ENCODE results near the gene TRIM7. TPM values are rescaled to one million over a fixed set of nuclear protein-coding genes. Genes with fewer than 3 reads are reported as not detected.

The TRIM7 gene
- 0.23 TPM for total RNA-seq

DNA sequence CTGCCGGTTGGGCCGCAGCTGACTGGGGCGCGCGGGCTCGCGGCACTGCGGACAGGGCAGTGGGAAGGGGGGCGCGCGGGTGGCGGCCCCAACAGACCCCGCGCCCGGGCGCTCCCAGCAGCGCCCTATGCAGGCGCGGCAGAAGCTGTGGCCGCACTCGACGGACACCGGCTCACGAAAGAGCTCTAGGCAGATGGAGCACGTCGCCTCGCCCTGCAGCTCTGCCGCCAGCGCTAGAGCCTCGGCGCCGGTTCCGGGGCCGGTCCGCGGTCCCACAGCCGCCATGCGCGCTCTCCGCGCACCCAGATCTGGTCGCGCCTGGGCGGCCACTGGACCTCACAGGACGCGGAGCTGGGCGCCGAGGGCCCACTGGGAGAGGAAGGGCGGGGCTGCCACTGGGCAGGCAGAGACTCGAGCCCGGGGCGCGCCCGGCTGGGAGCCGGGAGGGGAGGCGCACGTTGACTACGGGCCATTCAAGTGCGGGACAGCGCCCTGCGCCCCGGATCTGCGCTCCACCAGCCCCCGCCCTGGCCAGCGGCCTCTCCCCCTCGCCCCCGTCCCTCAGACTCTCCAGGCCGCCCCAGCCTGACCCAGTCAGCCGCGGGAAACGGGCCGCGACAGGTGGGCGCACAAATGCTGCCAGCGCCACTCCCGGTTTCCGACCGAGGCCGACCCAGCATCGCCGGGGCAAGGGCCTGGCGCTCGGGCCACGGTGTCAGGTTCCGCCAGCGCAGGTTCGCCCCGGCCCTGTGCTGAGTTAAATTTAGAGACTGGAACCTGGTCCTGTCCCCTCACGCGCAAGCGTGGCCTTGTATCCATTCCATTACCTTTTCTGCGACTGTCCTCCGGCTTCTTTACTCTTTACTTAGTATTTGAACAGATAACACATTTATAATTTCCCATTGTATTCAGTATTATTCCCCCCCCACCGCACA lies at the start of gene TRIM7:
TSS of gene TRIM7 (minus strand) at position 371 of the 935 bp plus-strand sequence. CDS start at position 285, 86 bp downstream.
- ATAC-seq (peak; percentile 31), DNase-seq (ENCODE audit: low spot score) (no peak)

DNA sequence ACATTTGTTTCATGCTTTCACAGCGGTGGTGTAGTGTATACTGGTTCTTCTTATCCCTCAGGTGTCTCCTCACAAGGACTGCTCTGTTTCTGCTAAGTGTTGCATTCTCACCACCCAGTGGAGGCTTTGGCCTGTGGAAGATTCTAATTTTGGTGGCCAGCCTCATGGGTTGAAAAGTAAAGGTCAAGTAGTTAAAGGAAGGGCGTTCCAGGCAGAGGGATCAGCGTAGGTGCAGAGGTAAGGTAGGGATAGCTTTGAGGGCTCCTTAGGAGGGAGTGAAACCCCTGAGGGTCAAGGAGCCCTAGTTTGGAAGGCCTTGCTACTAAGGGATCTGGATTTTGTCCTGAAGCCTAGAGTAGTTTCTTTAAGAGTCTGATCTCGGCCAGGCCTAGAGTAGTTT lies 43.3 kb upstream of the TRIM7 start:
- DNase-seq (ENCODE audit: low spot score) (no peak), ATAC-seq (no peak)

DNA sequence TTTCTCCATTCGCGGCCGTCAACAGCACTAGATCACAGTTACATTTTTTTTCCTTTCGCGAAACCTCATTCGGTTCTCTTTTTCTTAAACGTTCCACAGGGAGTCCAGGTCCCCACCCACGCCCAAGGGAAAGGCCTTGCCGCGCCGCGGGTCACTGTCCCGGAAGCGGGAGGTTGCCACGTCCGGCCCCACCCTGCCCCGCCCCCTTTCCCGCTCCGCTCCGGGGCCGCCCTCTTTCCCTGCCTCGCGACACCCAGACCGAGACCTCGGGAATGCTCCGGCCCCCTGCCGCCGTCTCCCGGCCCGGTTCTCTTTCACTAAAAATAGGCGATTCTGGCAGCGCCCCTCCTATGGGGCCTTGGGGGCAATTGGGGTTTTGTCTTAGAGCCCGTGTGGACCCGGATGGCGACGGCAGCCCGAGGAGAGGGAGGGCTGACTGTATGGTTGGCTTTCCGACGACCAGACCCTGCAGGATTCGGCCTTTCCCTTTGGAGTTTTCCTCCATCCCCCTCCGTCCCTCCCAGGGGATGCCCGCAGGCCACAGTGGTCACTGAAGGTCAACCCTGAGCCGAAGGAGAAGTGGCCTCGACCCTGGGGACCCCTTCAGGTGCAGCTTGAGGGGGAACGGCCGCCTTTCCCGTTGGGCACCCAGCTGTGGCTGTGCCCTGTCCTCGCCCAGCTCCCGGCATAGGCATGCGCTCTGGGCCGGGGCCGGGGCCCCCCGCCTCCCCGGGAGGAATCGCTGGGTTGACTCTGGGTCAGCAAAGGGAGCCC lies 41.5 kb upstream of the TRIM7 start:
- ATAC-seq = peak; percentile 80
- DNase-seq (ENCODE audit: low spot score) = peak; percentile 91

DNA sequence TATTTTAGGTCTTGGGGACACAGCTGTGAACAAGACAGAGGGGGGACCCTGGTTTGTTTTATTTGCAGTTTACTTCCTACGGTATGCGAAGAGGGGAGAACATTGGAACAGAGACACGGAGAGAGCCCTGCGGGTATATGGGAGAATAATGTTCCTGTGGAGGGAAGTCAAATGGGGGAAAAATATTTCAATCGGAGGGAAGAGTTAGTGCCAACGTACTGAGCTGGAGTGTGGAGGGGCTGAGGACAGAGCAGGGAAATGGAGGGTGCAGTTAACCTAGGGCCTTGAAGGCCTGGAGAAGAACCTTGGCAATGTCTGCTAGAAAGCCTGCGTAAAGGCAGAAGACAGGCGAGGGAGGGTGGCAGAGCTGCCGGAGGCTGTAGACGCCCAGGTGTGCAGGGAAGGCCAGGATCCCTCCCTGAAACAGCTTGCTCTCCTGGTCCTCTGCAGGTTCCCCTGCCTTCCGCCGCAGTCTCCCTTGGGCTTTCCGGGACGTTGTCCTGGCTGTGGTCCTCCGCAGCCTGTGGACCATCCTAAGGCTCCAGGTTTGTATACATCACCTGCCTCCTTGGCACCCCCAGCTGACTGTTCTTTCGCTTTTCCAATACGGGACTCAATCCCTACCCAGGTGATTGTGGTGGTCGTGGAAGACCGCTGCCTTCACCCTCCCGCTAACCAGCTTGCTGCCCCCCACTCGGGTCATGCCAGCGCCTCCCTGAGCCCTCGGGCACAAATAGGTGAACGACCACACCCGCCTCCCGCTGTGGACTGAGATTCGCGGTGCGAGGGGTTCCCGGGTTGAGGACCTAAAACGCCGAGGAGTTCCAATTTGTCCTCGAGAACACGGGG lies 40.7 kb upstream of the TRIM7 start:
- DNase-seq (ENCODE audit: low spot score) (peak; percentile 52), ATAC-seq (peak; percentile 3)

DNA sequence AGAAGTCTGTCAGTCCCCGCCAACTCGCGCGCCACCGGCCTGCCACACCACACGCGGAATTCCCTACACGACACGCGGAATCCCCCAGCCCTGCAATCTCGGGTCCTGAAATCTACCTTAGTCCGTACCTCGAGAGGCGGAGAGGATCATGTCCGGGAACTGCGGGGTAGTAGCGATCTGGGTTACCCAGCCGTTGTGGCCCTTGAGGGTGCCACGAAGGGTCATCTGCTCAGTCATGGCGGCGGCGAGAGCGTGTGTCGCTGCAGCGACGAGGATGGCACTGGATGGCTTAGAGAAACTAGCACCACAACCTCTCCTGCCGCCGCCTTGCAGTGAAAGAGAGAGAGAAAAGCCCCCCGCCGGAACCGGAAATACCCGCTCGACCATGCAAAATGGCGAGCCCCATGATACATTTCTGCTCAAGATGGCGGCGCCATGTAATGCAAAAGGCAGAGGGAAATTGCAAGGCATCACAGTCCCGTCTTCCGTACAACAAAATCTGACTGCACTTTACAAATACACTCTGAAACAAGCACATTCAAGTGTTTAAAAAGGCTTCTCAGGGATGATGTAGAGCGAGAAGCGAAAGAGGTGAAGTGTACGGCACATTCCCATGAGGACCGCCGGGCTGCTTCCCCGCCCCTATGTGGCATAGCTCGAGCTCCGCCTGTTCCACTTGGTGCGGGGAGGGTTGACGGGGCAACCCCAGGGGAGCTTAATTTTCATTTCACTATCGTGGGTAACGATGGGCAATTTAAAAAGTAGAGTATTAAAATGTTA lies 38.8 kb upstream of the TRIM7 start, which contains the start of gene RACK1:
TSS of gene RACK1 (minus strand) at position 343 of the 780 bp plus-strand sequence. CDS start at position 237, 106 bp downstream.
- DNase-seq (ENCODE audit: low spot score) = peak; percentile 90
- ATAC-seq = peak; percentile 72

DNA sequence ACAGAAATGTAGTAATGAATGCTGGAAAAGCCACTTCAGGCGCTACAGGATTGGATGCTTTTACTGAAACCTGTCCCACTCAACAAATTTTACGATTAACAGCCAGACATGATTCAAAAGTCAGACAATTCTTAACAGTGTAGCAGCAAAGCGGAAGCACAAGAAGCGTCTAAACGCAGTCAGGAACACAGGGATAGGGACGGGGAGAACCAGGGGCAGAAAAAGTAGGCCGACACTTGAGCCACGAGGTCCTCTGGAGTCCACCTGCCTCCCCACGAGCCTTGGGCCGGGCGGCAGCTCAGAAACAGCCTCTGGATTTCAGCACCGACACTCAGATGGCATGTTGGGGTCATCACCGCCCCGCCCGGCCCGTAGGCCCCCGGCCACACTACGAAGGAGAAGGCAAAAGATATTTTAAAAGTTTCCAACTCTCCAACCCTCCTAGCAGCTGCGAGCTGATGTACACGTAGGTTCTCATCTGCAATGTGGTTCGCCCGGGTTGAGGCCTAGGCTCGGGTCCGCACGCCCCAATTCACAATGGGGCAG lies 38.1 kb upstream of the TRIM7 start:
- ATAC-seq (peak; percentile 0), DNase-seq (ENCODE audit: low spot score) (no peak)

DNA sequence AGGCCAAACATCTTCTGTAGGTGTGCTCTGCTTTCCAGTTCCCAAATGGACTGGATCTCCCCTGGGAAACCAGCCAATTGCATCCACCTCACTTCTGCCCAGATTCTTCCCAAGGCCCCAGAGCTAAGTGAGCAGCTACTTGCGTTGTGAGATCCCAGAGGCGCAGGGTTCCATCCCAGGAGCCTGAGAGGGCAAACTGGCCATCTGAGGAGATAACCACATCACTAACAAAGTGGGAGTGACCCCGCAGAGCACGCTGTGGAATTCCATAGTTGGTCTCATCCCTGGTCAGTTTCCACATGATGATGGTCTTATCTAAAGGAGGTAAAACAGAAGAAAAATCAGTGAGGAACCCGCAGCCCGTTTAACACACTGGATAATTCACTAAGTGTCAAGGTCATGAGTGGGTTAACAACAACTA lies 37.0 kb upstream of the TRIM7 start:
- no peak for DNase-seq (ENCODE audit: low spot score)
- ATAC-seq = no peak

DNA sequence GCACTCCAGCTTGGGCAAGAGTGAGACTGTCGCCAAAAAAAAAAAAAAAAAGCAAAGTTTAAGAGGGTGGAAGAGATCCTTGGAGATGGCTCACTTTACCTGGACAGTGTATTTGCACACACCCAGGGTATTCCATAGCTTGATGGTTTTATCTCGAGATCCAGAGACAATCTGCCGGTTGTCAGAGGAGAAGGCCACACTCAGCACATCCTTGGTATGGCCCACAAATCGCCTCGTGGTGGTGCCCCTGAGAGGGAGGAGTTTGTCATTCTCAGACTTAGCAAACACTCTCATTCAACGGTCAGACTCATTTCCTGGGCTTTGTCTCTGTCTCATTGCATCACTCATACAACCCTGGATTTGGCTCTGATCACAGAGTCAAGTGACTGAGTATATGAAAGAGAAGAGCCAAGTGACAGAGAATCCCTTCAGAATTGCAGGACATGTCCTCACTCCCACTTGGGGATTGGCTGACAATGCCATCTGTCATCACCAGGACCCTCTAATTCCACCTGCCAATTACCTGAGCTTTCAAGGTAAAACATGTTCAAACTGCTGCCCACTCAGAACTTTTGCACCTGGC lies 36.5 kb upstream of the TRIM7 start:
- no peak for ATAC-seq
- DNase-seq (ENCODE audit: low spot score) = no peak

DNA sequence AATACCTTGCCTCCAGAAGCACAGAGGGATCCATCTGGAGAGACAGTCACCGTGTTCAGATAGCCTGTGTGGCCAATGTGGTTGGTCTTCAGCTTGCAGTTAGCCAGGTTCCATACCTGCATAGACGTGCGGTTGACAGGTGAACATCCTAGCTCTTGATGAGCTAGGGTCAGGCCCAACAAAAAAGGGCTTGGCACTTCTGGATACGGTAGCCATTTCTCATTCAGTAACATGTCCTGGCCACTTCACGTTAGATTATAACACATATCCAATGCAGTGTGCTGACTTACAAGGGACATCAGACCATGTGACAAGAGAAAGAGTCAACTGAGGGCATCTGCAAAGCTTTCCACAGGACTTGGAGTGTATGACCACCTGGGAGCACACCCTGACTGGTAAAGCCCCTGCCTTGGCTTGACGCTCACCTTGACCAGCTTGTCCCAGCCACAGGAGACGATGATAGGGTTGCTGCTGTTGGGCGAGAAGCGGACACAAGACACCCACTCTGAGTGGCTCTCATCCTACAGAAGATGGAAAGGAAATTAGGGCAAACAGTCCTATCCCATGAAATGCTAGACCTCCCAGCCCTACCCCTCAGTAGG lies 34.2 kb upstream of the TRIM7 start:
- DNase-seq (ENCODE audit: low spot score) (no peak), ATAC-seq (no peak)

DNA sequence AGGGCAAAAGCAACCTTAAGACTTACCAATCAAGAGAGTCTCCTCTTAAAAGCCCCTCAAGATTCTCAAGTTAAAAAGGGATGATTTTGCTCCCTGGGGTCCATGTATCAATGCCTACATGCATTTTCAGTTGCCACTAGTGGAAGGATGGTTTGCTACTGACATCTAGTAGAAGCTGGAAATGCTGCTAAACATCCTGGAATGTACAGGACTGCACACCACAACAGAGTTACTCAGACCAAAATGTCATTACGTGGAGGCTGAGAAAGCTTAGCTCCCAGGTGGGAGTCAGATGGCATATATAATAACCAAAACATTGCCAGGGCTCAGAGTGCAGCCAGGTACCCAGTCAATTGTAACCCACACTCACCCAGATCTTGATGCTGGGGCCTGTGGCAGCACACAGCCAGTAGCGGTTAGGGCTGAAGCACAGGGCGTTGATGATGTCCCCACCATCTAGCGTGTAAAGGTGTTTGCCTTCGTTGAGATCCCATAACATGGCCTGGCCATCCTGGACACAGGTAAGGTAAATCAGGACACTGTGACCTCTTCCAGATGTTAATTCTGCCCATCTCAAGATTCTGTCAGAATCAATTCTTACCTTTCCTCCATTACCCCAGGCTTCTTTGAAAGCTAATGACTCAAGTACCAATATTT lies 32.9 kb upstream of the TRIM7 start:
- DNase-seq (ENCODE audit: low spot score) (no peak), ATAC-seq (no peak)

DNA sequence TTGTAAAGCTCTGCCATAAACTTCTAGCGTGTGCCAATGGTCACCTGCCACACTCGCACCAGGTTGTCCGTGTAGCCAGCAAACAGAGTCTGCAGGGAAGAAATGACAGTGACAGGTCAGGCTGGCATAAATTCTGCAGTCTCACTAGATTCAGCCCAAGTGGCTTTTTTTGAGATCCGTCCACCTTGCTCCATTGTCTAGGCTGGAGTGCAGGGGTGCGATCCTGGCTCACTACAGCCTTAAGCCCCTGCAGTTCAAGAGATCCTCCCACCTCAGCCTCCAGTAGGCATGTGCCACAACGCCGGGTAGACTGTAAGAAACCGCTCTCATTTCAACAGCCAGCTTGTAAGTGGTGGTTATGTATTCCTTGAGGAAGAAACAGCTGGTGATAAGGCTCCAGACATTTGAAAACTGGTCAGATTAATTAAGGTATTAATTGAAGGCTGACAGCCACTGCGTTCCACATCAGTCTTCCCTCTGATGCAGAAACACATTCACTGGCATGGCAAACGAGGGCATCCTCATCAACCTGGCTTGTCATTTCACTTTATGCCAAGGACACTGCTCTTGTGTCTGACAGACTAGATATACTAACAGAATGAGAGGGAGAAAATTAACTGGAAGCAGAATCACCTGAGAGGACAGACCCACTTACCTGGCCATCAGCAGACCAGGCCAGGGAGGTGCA lies 32.1 kb upstream of the TRIM7 start:
- ATAC-seq (no peak), DNase-seq (ENCODE audit: low spot score) (no peak)

DNA sequence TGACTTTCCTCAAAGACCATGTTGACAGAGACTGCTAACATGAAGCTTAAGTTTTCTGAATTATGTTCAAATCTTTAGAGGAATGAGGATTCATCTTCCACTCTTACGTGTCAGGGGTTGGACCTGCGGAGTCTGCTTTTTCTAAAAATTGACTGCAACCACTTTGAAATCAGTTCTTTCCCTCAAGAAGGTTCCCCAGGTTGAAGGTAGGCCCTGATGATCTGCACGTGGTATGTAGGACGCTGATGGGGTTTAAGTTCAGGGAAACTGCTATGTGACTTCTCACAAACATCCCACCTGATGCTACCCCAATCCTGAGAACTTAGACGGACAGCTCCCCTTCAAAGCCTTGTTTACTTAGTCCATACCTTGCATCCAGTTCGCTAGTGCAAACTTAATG lies 31.5 kb upstream of the TRIM7 start:
- ATAC-seq (no peak), DNase-seq (ENCODE audit: low spot score) (no peak)

DNA sequence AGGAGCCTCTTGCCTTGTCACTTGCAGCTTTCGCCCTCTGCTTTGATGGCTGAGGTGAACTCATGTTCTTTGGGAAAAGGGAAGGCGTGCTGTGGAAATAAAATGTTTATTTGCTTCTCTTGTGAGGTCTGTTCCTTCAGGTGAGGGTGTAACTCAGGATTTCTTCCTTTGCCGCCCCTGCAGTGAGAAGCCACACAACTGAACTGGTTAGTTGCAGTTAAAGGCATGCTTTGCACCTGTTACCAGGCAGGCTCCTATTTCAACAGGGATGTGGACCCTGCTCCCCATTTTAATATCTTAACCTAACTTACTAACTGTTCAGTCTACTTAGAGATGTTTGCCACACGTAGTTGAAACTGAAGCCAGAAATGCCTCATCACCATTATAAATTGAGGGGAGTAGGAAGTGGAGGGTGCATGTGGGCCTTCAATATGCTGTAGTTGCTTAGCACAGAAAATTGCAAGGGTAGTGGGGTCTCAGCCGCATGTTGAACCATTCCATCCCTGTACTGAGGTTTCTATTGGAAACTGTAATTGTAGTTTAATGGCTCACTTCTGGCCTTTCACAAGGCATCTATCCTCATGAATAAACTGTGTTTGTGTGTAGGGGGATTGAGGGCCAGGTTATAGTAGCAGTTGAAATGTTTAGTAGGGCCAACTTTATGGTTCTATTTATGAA lies 30.8 kb upstream of the TRIM7 start:
- DNase-seq (ENCODE audit: low spot score) = no peak
- ATAC-seq = no peak

DNA sequence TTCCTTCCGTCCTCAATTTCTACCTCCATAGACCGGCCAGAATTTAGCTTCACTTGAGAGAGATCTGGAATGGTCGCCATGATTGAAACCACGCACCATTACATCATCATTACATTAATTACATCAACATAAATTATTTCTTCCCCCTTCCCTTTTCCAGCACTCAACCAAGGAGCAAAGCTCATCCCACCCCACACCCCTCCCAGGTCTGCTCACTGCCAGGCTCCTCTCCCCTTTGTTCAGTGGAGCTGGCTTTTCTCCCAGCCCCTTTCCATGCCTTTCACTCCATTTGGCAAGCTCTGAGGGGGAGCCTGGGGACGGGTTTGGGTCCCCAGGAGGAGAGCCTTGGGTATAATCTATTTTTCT lies 30.3 kb upstream of the TRIM7 start:
- ATAC-seq = no peak
- DNase-seq (ENCODE audit: low spot score) = no peak

DNA sequence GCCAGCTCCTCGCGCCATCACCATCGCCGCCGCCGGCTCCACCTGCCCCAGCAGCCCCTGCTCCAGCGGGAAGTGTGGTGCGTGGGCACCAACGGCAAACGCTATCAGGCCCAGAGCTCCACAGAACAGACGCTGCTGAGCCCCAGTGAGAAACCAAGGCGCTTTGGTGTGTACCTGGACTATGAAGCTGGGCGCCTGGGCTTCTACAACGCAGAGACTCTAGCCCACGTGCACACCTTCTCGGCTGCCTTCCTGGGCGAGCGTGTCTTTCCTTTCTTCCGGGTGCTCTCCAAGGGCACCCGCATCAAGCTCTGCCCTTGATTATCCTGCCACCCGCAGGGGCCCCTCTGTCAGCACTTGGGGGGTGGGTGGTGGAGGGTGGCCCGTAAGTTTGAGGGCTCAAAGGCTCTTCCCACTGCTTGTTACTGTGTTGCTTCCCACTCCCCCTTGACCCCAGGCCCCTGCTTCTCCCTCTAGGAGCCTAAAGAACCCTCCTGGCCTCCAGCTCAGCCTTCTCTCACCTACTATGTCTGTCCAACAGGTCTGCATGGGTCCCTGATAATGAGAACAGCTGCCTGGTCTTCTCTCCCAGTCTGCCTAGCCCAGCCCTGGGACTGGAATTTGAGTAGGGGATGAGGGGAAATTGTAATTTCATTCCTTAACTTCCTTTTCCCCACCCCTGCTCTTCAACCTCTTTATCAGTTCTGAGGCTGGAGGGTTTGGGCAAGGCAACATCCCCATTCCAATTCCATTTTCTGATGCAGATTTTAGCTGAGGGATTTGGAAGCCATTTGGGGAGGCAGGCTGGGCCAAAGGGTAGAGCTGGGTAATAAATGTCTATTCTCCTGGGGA lies 29.7 kb upstream of the TRIM7 start:
- peak; percentile 13 for ATAC-seq
- DNase-seq (ENCODE audit: low spot score) = no peak

DNA sequence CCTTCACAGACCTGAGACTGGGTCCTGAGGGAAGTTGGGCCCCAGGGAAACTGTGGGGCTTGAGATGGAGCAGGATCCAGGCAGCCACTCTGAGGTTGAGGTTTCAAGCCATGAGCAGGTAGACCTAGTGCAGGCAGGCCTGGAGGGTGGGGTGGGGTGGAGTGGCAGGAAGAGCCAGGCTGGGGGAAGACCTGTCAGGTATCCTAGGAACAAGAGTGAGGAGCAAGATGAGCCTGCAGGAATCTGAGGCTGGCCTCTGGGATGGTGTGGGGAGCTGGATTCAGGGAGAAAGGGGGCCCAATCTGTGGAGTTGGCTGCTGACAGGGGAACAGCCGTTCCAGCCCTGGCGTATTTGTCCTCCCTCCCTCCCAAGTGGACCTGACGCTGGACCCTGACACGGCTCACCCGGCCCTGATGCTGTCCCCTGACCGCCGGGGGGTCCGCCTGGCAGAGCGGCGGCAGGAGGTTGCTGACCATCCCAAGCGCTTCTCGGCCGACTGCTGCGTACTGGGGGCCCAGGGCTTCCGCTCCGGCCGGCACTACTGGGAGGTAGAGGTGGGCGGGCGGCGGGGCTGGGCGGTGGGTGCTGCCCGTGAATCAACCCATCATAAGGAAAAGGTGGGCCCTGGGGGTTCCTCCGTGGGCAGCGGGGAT lies 28.9 kb upstream of the TRIM7 start:
- ATAC-seq = peak; percentile 9
- no peak for DNase-seq (ENCODE audit: low spot score)
